Karpas-422 (cell line): ENCODE measurements around the gene PLEKHD1. TPM values are rescaled to one million over a fixed set of nuclear protein-coding genes. Genes with fewer than 3 reads are reported as not detected.
A peak's percentile ranks its signal among the peaks of the same experiment; 100 is the strongest.

Experiments used
- DNase-seq: peaks from one replicate; pipeline ENCODE4 v3.0.0-alpha.2; 2015
- H2AFZ ChIP-seq: fragments of 200-600 bp; sonication (generic); 2 replicates; pipeline ENCODE4 v1.6.1; 2014; ENCODE audit warnings: antibody characterized with exemption, low read length, mixed read lengths
- H3K27ac ChIP-seq: fragments of 200-600 bp; sonication (generic); 2 replicates; pipeline ENCODE4 v1.5.1; 2014; ENCODE audit warnings: mild to moderate bottlenecking, low read length, moderate library complexity
- H3K27me3 ChIP-seq: fragments of 200-600 bp; sonication (generic); 2 replicates; pipeline ENCODE4 v1.6.1; 2014; ENCODE audit warnings: low read length, mixed read lengths
- H3K36me3 ChIP-seq: fragments of 200-600 bp; sonication (generic); 2 replicates; pipeline ENCODE4 v1.6.1; 2014; ENCODE audit warnings: low read length, mixed read lengths; ENCODE audit not compliant: insufficient read depth
- H3K4me1 ChIP-seq: fragments of 200-600 bp; sonication (generic); 2 replicates; pipeline ENCODE4 v1.6.1; 2014; ENCODE audit warnings: mild to moderate bottlenecking, low read length, mixed read lengths
- H3K4me2 ChIP-seq: fragments of 200-600 bp; sonication (generic); 2 replicates; pipeline ENCODE4 v1.6.1; 2014; ENCODE audit warnings: low read length, low read depth, mild to moderate bottlenecking; ENCODE audit not compliant: poor library complexity, severe bottlenecking
- H3K4me3 ChIP-seq: fragments of 200-600 bp; sonication (generic); 2 replicates; pipeline ENCODE4 v1.5.1; 2014; ENCODE audit warnings: mild to moderate bottlenecking, antibody characterized with exemption, low read length, mixed read lengths
- H3K79me2 ChIP-seq: fragments of 200-600 bp; sonication (generic); 2 replicates; pipeline ENCODE4 v1.6.1; 2014; ENCODE audit warnings: mild to moderate bottlenecking, low read length, mixed read lengths
- H3K9ac ChIP-seq: fragments of 200-600 bp; sonication (generic); 2 replicates; pipeline ENCODE4 v1.6.0; 2014; ENCODE audit warnings: low read length
- H3K9me2 ChIP-seq: fragments of 200-600 bp; sonication (generic), shearing (Covaris generic); replicated peaks from 2 replicates; pipeline ENCODE4 v1.6.0; 2014; ENCODE audit warnings: mild to moderate bottlenecking, low read length, moderate library complexity; ENCODE audit not compliant: insufficient read depth
- H3K9me3 ChIP-seq: fragments of 300-700, 200-600 bp; sonication (generic); 2 replicates; pipeline ENCODE4 v1.6.1; 2014; ENCODE audit warnings: low read length, mixed read lengths
- H4K20me1 ChIP-seq: fragments of 200-600 bp; sonication (generic); 2 replicates; pipeline ENCODE4 v1.6.1; 2014; ENCODE audit warnings: mild to moderate bottlenecking, antibody characterized with exemption, low read length, low read depth; ENCODE audit not compliant: insufficient read depth
- total RNA-seq: library from RNA; depleted of rRNA; stranded (reverse); fragments of >200 nt; shearing (Covaris generic); gene quantifications from 2 replicates; pipeline ENCODE4 v1.2.3, GENCODE V29; 2014; ENCODE audit warnings: low replicate concordance

Gene PLEKHD1
- total RNA-seq, 1 experiment from 2014 or later: 0.41 TPM

- Histone ChIP-seq H3K79me2 (no peaks in the 10 kb centered on the region), H3K4me1 (peaks cover 13% of the 10 kb centered on the region), H3K4me3 (no peak overlapping the region), H3K4me2 (no peak overlapping the region), H3K36me3 (no peaks in the 10 kb centered on the region), H3K27me3 (no peaks in the 10 kb centered on the region), H3K9me2 (no peaks in the 10 kb centered on the region), H3K27ac (no peak overlapping the region), H2AFZ (no peak overlapping the region), H3K9ac (no peak overlapping the region), H4K20me1 (no peaks in the 10 kb centered on the region), H3K9me3 (no peaks in the 10 kb centered on the region)
- no peak for DNase-seq
Measured at GRCh38 chr14:69569859-69570258, 85.3 kb downstream of the PLEKHD1 start.

- Histone ChIP-seq H3K36me3 (no peaks in the 10 kb centered on the region), H3K27ac (no peak overlapping the region), H3K9ac (no peak overlapping the region), H3K9me2 (no peaks in the 10 kb centered on the region), H3K4me2 (no peak overlapping the region), H3K9me3 (no peaks in the 10 kb centered on the region), H3K4me3 (no peak overlapping the region), H2AFZ (no peak overlapping the region), H3K79me2 (no peaks in the 10 kb centered on the region), H4K20me1 (no peaks in the 10 kb centered on the region), H3K27me3 (no peaks in the 10 kb centered on the region), H3K4me1 (peaks cover 13% of the 10 kb centered on the region)
- DNase-seq: no peak
Measured at GRCh38 chr14:69570836-69571330, 86.4 kb downstream of the PLEKHD1 start.

GRCh38 chr14:69571449-69572029, 87.0 kb downstream of the PLEKHD1 start:
- Histone ChIP-seq H3K4me3 (no peak overlapping the region), H3K9me3 (no peaks in the 10 kb centered on the region), H3K79me2 (no peaks in the 10 kb centered on the region), H3K27me3 (no peaks in the 10 kb centered on the region), H3K4me2 (no peak overlapping the region), H3K36me3 (no peaks in the 10 kb centered on the region), H4K20me1 (no peaks in the 10 kb centered on the region), H3K9me2 (no peaks in the 10 kb centered on the region), H2AFZ (no peak overlapping the region), H3K27ac (no peak overlapping the region), H3K4me1 (peaks cover 13% of the 10 kb centered on the region), H3K9ac (no peak overlapping the region)
- DNase-seq: no peak

DNA sequence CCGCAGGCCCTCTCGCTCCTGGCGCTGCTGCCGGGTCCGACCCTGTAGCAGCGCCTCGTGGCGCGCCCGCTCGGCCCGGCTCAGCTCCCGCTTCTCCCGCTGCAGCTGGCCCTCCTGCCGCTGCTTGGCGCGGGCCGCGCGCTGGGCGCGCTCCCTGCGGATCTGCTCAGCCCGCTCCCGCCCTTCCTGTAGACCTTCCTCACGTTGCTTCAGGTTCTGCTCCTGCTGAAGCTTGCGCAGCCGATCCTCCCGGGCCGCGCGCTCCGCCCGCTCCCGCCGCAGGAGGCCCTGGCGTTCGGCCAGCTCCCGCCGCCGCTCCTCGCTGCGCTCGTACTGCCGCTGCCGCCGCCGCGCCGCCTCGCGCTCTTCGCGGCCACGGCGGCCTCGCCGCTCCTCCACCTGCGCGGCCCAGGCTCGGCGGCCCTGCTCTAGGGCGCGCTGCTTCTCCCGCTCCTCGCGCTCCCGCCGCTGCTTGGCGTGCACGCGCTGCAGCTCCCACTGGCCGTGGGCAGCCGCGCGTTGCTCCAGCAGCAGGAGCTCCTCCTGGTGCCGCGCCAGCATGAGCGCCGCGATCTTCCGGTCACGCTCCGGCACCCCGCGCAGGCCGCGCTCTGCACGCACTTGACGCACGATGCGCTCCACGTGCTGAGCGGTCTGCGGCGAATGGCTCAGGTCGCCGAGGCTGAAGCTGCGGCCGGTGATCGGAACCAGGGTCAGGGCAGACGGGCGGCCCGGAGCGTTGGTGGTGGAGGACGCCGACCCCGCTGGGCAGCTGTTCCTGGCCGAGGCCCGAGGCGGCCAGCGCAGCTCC, 87.7 kb downstream of the PLEKHD1 start:
- H3K27me3 ChIP-seq: no peaks in the 10 kb centered on the region
- H3K4me1 ChIP-seq: peaks cover 13% of the 10 kb centered on the region
- H2AFZ ChIP-seq: no peak overlapping the region
- H3K9me2 ChIP-seq: no peaks in the 10 kb centered on the region
- H3K27ac ChIP-seq: no peak overlapping the region
- H3K9me3 ChIP-seq: no peaks in the 10 kb centered on the region
- H3K4me3 ChIP-seq: no peak overlapping the region
- H3K4me2 ChIP-seq: no peak overlapping the region
- H3K36me3 ChIP-seq: no peaks in the 10 kb centered on the region
- no peaks in the 10 kb centered on the region for H3K79me2 ChIP-seq
- H3K9ac ChIP-seq: no peak overlapping the region
- no peaks in the 10 kb centered on the region for H4K20me1 ChIP-seq
- no peak for DNase-seq

DNA sequence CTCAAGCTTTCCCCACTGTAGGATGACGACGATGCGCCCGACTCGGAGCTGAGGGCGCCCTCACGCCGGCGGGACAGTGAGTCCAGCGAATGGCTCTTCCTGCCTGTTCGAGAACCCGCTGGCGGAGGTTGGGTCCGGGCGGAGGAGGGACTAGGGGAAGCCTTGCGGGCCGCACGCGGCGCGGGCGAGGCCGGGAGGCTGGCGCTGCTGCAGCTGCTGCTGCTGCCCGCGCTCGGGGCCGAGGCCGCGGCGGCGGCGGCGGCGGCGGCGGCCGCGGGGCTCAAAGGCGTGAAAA, 88.3 kb downstream of the PLEKHD1 start:
- DNase-seq: no peak
- H3K9me2 ChIP-seq: no peaks in the 10 kb centered on the region
- H4K20me1 ChIP-seq: no peaks in the 10 kb centered on the region
- H3K27ac ChIP-seq: no peak overlapping the region
- no peaks in the 10 kb centered on the region for H3K79me2 ChIP-seq
- no peak overlapping the region for H2AFZ ChIP-seq
- no peaks in the 10 kb centered on the region for H3K27me3 ChIP-seq
- H3K4me2 ChIP-seq: no peak overlapping the region
- no peak overlapping the region for H3K4me3 ChIP-seq
- H3K36me3 ChIP-seq: no peaks in the 10 kb centered on the region
- H3K9ac ChIP-seq: no peak overlapping the region
- H3K9me3 ChIP-seq: no peaks in the 10 kb centered on the region
- H3K4me1 ChIP-seq: peaks cover 13% of the 10 kb centered on the region

GRCh38 chr14:69573205-69573830, 88.8 kb downstream of the PLEKHD1 start:
- Histone ChIP-seq H3K9me3 (no peaks in the 10 kb centered on the region), H3K9me2 (no peaks in the 10 kb centered on the region), H3K4me2 (peak overlapping the region; percentile 59), H3K36me3 (no peaks in the 10 kb centered on the region), H3K4me3 (peak overlapping the region; percentile 60; the same call in 1 of the 2 replicates), H3K27me3 (no peaks in the 10 kb centered on the region), H4K20me1 (no peaks in the 10 kb centered on the region), H3K4me1 (peaks cover 15% of the 10 kb centered on the region), H3K9ac (no peak overlapping the region), H3K79me2 (no peaks in the 10 kb centered on the region), H2AFZ (no peak overlapping the region), H3K27ac (no peak overlapping the region)
- no peak for DNase-seq

DNA sequence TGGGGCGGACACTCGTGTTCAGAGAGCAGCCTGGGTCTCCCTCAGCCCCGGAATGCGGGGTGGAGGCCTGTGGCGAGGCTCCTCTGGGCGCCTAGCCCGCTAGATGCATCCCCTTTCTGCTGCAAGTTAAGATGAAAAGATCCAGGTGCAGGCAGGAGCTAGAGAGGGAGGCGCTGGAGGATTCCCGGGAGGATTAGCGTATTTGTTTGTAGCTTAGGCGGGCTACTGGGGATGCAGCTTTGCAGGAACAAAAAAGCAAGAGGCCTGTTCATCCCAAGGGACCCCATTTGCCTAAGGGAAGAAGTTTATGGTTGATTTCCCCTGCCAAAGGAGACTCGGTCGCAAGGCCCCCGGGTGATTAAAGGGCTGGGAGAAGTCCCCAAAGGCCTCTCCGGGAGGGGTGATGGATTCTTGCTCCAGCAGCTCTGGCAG, 89.3 kb downstream of the PLEKHD1 start:
- H3K4me3 ChIP-seq: peak overlapping the region; percentile 60

DNA sequence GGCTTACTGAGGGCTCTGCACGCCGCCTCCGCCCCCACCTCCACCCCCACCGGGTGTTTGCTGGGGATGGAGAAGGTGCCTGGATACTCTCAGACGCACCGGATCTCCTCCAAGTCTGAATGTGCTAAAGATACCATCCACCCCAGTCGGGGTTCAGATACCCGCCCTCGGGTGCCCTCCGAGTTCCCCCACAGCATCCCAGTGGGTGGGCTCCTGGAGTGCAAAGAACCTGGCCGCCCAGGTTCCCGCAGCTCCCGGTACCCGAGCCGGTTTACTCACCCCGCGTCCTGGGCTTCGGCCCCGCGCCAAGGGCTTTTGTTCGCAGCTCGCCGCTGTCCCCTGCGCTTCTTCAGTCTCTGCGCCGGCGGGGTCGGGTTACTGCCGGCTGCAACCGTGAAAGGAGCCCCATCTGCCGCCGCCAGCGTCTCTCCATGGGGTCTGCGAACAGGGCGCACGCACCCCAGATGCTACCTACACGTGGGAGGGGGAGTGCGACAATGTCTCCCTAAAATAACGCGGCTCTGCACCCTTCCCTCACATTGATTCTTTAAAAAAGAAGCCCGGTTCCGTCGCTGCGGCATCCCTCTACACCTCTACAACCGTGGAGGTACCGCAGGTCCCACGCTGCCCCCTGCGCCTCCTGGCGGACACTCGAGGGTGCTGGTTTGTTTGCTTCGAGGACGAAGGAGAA, 89.9 kb downstream of the PLEKHD1 start, which contains the start of gene CCDC177:
Gene CCDC177 (minus strand): TSS at position 609 of the 691 bp plus-strand sequence. CDS start 1,249 bp downstream, outside the sequence.
- H3K9me2 ChIP-seq: no peaks in the 10 kb centered on the region
- no peaks in the 10 kb centered on the region for H3K27me3 ChIP-seq
- no peaks in the 10 kb centered on the region for H3K79me2 ChIP-seq
- peak within 1 kb of the TSS; percentile 31; the same call in 1 of the 2 replicates for H3K9ac ChIP-seq
- H3K4me3 ChIP-seq: peak within 1 kb of the TSS; percentile 60
- no peaks in the 10 kb centered on the region for H3K9me3 ChIP-seq
- DNase-seq: peak; percentile 93
- no peak within 1 kb of the TSS for H3K27ac ChIP-seq
- H4K20me1 ChIP-seq: no peaks in the 10 kb centered on the region
- H2AFZ ChIP-seq: no peak within 1 kb of the TSS
- H3K36me3 ChIP-seq: no peaks in the 10 kb centered on the region
- H3K4me1 ChIP-seq: peaks cover 16% of the 10 kb centered on the region
- peak within 1 kb of the TSS; percentile 59 for H3K4me2 ChIP-seq

More for the DNA sequence above, 89.3 kb downstream of the PLEKHD1 start:
- no peaks in the 10 kb centered on the region for H4K20me1 ChIP-seq
- no peaks in the 10 kb centered on the region for H3K9me2 ChIP-seq
- no peaks in the 10 kb centered on the region for H3K36me3 ChIP-seq
- H3K27me3 ChIP-seq: no peaks in the 10 kb centered on the region
- peak overlapping the region; percentile 31; the same call in 1 of the 2 replicates for H3K9ac ChIP-seq
- H2AFZ ChIP-seq: no peak overlapping the region
- no peak overlapping the region for H3K27ac ChIP-seq
- no peaks in the 10 kb centered on the region for H3K9me3 ChIP-seq
- peak; percentile 83 for DNase-seq
- H3K4me2 ChIP-seq: peak overlapping the region; percentile 59
- peaks cover 16% of the 10 kb centered on the region for H3K4me1 ChIP-seq
- no peaks in the 10 kb centered on the region for H3K79me2 ChIP-seq
